SJSA1 (cell line): Measurements from ENCODE around the gene PRDM7. TPM values are rescaled to one million over a fixed set of nuclear protein-coding genes. Genes with fewer than 3 reads are reported as not detected.

ENCODE experiments used
- DNase-seq, 2 experiments: peaks; one replicate each; pipeline ENCODE4 v3.0.0-alpha.2; 2015 to 2020; ENCODE audit warnings: low spot score in 2 of 2, low read depth in 1 of 2
- H3K27ac ChIP-seq: fragments of 250-450 bp; sonication (Bioruptor Pico); 2 replicates; pipeline ENCODE4 v1.5.1; 2020; ENCODE audit warnings: mild to moderate bottlenecking, moderate library complexity
- H3K27me3 ChIP-seq: fragments of 250-450 bp; sonication (Bioruptor Pico); replicated peaks from 2 replicates; pipeline ENCODE4 v1.5.1; 2020; ENCODE audit warnings: mild to moderate bottlenecking, moderate library complexity
- H3K36me3 ChIP-seq: fragments of 250-450 bp; sonication (Bioruptor Pico); 2 replicates; pipeline ENCODE4 v1.5.1; 2020; ENCODE audit warnings: mild to moderate bottlenecking
- H3K4me1 ChIP-seq: fragments of 250-450 bp; sonication (Bioruptor Pico); replicated peaks from 2 replicates; pipeline ENCODE4 v1.6.1; 2021; ENCODE audit warnings: mild to moderate bottlenecking
- H3K4me3 ChIP-seq: fragments of 250-450 bp; sonication (Bioruptor Pico); 2 replicates; pipeline ENCODE4 v1.5.1; 2020; ENCODE audit warnings: mild to moderate bottlenecking
- H3K9me3 ChIP-seq: fragments of 250-450 bp; sonication (Bioruptor Pico); replicated peaks from 2 replicates; pipeline ENCODE4 v1.5.1; 2020; ENCODE audit warnings: mild to moderate bottlenecking
- total RNA-seq: library from RNA; depleted of rRNA; stranded (reverse); fragments of >200 nt; shearing (Covaris generic); gene quantifications from 2 replicates; pipeline ENCODE4 v1.2.3, GENCODE V29; 2014

The PRDM7 gene
- total RNA-seq, 1 experiment from 2014 or later = not detected

DNA sequence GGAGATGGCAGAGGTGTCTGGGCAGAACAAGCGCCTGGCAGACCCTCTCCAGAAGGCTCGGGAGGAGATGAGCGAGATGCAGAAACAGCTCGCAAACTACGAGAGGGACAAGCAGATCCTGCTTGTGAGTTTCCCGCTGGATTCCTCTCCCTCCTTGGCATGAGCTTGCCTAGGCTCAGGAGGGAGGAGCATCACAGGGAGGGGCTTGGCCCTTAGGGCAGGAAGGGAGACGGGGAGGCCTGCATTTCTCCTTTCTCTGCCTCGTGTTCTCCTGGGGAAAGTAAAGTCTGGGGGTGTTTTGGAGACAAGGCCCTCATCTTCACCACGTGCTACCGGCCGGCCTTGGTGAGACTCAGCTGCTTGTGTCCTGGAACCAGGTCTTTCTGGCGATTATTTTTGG, 39.9 kb downstream of the PRDM7 start:
- H3K4me1 ChIP-seq = no peaks in the 10 kb centered on the region
- H3K36me3 ChIP-seq = peaks cover 30% of the 10 kb centered on the region
- H3K4me3 ChIP-seq = no peak overlapping the region
- no peak for DNase-seq
- no peaks in the 10 kb centered on the region for H3K9me3 ChIP-seq
- H3K27ac ChIP-seq = no peak overlapping the region
- no peaks in the 10 kb centered on the region for H3K27me3 ChIP-seq

DNA sequence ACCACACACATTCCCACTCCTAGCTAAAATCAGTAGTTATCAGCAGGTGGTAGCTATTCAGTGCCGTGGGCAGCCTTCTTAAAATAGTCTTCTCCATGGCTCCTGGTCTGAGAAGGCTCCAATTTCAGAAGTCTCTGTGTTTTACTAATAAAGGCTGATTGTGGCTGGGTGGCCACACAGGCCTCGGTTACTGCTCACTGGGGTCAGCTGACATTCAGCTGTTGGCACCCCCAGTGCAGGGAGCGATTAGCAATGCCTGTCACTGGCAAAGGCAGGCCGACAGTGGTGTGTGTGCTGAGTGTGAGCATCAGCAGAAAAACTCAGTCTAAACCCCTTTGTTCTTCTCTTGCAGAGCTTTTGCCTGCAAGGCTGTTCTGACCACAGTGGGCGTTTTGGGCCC, 41.2 kb downstream of the PRDM7 start:
- peaks cover 34% of the 10 kb centered on the region for H3K36me3 ChIP-seq
- DNase-seq = no peak

DNA sequence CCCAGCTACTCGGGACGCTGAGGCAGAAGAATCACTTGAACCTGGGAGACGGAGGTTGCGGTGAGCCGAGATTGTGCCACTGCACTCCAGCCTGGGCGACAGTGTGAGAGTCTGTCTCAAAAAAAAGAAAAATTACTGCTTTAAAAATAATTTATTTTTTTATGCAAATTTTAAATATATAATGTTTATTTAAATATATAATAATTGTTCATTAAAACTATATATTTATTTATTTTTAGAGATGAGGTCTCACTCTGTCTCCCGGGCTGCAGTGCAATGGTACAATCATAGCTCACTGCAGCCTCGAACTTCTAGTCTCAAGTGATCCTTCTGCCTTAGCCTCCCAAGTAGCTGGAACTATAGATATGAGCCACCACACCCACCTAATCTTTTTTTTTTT, 42.6 kb downstream of the PRDM7 start:
- no peak overlapping the region for H3K27ac ChIP-seq
- no peak for DNase-seq
- H3K36me3 ChIP-seq = peaks cover 26% of the 10 kb centered on the region
- H3K27me3 ChIP-seq = no peaks in the 10 kb centered on the region
- H3K4me1 ChIP-seq = no peaks in the 10 kb centered on the region
- no peaks in the 10 kb centered on the region for H3K9me3 ChIP-seq
- H3K4me3 ChIP-seq = no peak overlapping the region

More for the DNA sequence above, 41.2 kb downstream of the PRDM7 start:
- H3K27ac ChIP-seq = no peak overlapping the region
- H3K4me1 ChIP-seq = no peaks in the 10 kb centered on the region
- H3K9me3 ChIP-seq = no peaks in the 10 kb centered on the region
- no peaks in the 10 kb centered on the region for H3K27me3 ChIP-seq
- H3K4me3 ChIP-seq = no peak overlapping the region

DNA sequence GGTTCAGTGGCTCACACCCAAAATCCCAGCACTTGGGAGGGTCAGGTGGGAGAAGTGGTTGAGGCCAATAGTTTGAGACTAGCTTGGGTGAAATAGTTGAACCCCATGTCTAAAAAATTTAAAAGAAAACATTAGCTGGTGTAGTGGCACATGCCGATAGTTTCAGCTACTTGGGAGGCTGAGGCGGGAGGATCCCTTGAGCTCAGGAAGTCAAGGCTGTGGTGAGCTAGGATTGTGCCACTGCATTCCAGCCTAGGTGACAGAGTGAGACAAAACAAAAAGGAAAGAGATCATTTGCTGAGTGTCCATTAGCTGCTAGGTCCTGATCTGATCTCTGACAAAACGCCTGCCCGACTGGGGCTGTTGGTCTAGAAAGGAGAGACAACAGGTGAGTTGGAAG, 43.7 kb downstream of the PRDM7 start:
- H3K36me3 ChIP-seq = peaks cover 25% of the 10 kb centered on the region
- DNase-seq = no peak

DNA sequence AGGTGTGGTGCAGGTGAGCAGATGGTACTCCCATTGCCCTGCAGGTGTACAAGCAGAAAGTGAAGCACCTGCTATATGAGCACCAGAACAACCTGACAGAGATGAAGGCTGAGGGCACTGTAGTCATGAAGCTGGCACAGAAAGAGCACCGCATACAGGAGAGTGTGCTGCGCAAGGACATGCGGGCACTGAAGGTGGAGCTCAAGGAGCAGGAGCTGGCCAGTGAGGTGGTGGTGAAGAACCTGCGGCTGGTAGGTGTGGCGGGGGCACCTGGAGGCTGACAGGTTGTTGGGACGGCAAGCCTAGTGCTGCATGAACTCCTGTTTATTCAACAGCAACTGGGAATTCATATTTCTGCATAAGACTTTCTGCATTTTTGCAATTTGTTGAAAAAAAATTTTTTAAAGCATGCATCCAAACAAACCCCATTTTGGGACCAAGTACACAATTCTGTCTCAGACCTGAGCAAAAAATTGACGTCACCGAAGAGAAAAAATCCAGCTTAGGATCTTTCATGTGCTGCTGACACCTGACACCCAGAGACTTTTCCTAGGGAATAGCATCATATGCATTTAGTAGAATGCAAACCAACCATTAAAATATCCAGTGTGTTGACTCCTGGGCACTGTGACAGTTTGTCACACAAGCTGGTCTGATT, 44.3 kb downstream of the PRDM7 start:
- H3K27ac ChIP-seq = no peak overlapping the region
- no peaks in the 10 kb centered on the region for H3K27me3 ChIP-seq
- DNase-seq = peak in 1 of 2 experiments; percentile 39
- H3K36me3 ChIP-seq = peaks cover 19% of the 10 kb centered on the region
- no peaks in the 10 kb centered on the region for H3K4me1 ChIP-seq
- no peak overlapping the region for H3K4me3 ChIP-seq
- H3K9me3 ChIP-seq = no peaks in the 10 kb centered on the region

More for the DNA sequence above, 43.7 kb downstream of the PRDM7 start:
- no peak overlapping the region for H3K4me3 ChIP-seq
- H3K4me1 ChIP-seq = no peaks in the 10 kb centered on the region
- no peaks in the 10 kb centered on the region for H3K9me3 ChIP-seq
- no peak overlapping the region for H3K27ac ChIP-seq
- H3K27me3 ChIP-seq = no peaks in the 10 kb centered on the region

DNA sequence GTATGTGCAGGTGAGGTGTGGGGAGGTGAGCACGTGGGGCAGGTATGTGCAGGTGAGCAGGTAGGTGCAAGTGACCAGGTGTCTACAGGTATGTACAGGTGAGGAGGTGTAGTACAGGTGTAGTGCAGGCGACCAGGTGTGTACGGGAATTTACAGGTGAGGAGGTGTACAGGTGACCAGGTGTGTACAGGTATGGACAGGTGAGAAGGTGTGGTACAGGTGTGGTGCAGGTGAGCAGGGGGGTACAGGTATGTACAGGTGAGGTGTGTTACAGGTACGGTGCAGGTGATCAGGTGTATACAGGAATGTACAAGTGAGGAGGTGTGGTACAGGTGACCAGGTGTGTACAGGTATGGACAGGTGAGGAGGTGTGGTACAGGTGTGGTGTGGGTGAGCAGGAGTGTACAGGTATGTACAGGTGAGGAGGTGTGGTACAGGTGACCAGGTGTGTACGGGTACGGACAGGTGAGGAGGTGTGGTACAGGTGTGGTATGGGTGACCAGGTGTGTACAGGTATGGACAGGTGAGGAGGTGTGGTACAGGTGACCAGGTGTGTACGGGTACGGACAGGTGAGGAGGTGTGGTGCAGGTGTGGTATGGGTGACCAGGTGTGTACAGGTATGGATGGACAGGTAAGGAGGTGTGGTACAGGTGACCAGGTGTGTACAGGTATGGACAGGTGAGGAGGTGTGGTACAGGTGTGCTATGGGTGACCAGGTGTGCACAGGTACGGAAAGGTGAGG, 45.0 kb downstream of the PRDM7 start:
- H3K4me1 ChIP-seq = no peaks in the 10 kb centered on the region
- no peak overlapping the region for H3K27ac ChIP-seq
- H3K9me3 ChIP-seq = no peaks in the 10 kb centered on the region
- no peaks in the 10 kb centered on the region for H3K27me3 ChIP-seq
- DNase-seq = peak in 1 of 2 experiments; percentile 50
- peaks cover 12% of the 10 kb centered on the region for H3K36me3 ChIP-seq
- H3K4me3 ChIP-seq = no peak overlapping the region

DNA sequence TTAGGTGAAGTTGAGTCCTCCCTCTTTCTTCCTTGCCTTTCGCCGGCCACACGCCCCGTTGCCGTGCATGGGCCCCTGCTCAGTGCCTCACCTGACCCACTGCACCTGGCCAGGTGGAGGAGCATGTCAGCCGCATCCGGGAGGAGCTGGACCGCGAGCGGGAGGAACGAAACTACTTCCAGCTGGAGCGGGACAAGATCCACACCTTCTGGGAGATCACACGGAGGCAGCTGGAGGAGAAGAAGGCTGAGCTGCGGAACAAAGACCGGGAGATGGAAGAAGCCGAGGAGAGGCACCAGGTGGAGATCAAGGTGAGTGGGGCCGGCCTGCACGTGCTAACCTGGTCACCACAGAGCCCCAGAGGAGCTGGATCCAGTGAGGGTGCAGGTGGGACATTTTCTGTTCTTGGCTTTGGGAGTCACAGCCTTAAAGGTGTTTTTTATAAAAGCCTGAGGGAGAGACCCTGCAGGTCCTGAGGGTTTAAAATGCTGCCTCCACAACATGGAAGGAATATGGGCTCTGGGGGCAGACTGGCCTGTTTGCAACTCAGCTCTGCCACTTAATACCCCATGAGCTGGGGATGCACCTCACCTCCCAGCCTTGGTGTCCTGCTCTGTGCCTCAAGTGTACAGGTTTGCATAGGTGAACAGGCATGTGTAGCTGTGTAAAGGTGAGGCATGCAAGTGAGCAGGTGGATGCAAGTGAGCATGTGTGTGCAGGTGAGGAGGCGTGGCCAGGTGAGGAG, 45.8 kb downstream of the PRDM7 start:
- no peak overlapping the region for H3K4me3 ChIP-seq
- no peaks in the 10 kb centered on the region for H3K4me1 ChIP-seq
- H3K36me3 ChIP-seq = peaks cover 6% of the 10 kb centered on the region
- H3K27me3 ChIP-seq = no peaks in the 10 kb centered on the region
- no peaks in the 10 kb centered on the region for H3K9me3 ChIP-seq
- no peak overlapping the region for H3K27ac ChIP-seq
- peak in 1 of 2 experiments; percentile 23 for DNase-seq

DNA sequence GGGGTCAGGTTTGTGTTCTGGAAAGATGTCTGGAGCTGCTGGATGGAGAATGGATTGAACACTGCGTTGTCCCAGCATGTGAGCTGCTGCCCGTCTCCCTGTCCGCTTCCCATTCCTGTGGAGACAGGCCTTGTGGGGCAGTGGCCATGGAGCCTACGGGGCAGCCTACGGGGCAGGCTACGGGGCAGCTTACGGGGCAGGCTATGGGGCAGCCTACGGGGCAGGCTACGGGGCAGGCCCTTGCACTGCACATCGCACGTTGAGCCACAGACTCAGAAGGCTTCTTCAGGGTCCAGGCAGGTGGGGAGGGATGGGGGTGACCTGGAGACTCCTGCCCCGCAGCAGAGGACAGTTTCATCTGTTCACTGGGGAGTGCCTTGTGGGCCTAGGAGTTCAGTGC, 48.1 kb downstream of the PRDM7 start:
- peaks cover 4% of the 10 kb centered on the region; the same call in 1 of the 2 replicates for H3K36me3 ChIP-seq

DNA sequence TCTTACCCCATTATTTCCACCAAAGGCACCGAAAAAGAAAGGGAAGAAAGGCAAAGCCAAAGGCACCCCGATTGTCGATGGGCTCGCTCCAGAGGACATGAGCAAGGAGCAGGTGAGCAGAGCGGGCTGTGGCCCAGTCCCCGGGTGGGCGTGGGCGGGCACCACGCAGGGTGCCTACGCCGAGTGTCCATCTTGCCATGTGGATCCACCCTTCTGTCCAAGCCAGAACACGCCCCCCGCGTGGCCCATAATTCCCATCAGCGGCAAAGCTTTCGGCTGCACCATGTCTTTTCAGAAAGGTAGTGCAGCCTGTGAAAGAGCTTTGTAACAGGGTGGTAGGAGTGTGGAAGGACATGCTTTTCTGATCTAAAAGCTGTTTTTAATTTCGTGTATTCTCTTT, 49.5 kb downstream of the PRDM7 start:
- Histone ChIP-seq H3K27me3 (no peaks in the 10 kb centered on the region), H3K4me3 (no peak overlapping the region), H3K9me3 (no peaks in the 10 kb centered on the region), H3K27ac (no peak overlapping the region), H3K4me1 (peaks cover 9% of the 10 kb centered on the region), H3K36me3 (peaks cover 4% of the 10 kb centered on the region; the same call in 1 of the 2 replicates)
- no peak for DNase-seq

More for the DNA sequence above, 48.1 kb downstream of the PRDM7 start:
- DNase-seq = no peak
- no peak overlapping the region for H3K4me3 ChIP-seq
- no peaks in the 10 kb centered on the region for H3K4me1 ChIP-seq
- no peaks in the 10 kb centered on the region for H3K9me3 ChIP-seq
- H3K27me3 ChIP-seq = no peaks in the 10 kb centered on the region
- H3K27ac ChIP-seq = no peak overlapping the region

DNA sequence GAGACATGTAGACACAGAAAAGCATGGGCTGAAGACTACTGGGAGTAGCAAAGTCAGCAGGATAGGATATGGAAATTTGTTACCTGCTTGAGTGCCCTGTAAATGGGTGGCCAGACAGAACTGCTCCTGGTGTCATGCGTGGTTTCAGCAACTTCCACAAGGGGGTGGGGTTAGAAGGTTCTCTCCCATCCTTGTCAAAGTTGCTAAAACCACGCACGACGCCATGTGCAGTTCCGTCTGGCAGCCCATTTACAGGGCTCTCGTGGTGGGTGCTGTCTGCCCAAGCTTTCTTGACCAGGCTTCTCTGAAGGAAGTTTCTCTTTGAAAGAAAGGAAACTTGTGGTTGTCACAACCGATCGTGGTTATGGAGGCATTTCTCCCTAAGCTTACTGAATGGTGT, 51.0 kb downstream of the PRDM7 start:
- DNase-seq = no peak
- H3K36me3 ChIP-seq = no peaks in the 10 kb centered on the region; the same call in 1 of the 2 replicates
- no peak overlapping the region for H3K4me3 ChIP-seq
- no peak overlapping the region for H3K27ac ChIP-seq
- no peaks in the 10 kb centered on the region for H3K9me3 ChIP-seq
- no peaks in the 10 kb centered on the region for H3K27me3 ChIP-seq
- H3K4me1 ChIP-seq = peaks cover 22% of the 10 kb centered on the region

DNA sequence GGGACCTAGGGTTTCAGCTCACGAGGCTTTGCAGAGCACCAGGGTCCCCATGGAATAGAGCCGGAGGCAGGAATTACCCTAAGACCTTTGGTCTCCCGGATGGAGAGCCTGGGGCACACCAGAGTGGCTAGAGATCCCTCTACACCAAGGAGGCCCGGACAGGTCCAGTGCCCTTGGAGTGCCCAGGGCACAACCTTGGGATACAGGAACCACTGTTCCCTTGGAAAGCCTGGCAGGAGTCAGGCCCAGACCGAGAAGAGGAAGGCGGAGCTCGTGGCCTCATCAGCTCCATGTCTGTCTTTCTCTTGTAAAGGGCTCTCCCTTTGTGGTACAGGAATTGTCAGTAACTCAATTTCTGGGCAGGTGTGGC, 54.1 kb downstream of the PRDM7 start:
- no peaks in the 10 kb centered on the region; the same call in 1 of the 2 replicates for H3K36me3 ChIP-seq
- peaks cover 43% of the 10 kb centered on the region for H3K4me1 ChIP-seq
- no peaks in the 10 kb centered on the region for H3K9me3 ChIP-seq
- peak overlapping the region; percentile 71 for H3K27ac ChIP-seq
- no peaks in the 10 kb centered on the region for H3K27me3 ChIP-seq
- peak overlapping the region; percentile 56 for H3K4me3 ChIP-seq
- DNase-seq = peak in 1 of 2 experiments; percentile 25

DNA sequence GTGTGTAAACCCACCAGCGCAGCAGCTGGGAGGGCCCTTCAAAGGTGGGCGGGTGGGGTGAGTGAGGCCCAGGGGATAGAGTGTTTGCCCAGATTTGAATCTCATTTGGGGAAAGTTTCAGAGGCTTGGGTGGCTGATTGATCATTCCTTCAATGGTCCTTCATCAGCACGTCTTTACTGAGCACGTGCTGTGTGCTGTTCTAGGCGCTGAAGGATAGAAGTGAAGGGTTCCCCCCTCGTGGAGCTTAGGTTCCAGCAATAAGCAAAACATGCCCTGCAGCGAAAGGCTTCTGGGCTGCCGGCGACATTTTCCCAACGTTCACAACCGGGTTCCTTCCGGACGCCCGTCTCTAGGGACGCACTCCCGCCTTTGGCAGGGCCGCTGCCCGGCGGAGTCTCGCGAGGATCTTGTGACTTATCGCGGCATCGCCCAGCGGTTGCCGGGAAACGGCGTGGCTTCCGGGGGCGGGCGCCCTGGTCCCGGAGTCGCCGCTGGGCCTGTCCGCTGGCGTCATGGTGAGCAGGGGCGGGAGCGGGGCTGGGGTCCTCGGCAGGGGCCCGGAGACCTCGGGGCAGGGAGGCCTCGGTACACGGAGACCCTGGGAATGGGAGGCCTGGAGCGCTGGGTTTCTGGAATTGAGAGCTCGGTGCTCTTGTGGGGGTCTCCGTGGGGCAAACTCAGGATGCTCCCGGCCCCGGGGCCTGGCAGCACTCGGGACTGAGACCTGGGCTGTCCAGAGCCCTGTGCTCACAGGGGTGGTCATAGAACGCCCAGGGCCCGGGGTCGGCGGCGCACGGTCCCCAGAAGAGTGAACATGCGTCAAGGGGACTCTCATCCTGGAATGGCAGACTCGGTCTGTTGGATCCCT, 54.7 kb downstream of the PRDM7 start:
- H3K36me3 ChIP-seq = no peaks in the 10 kb centered on the region; the same call in 1 of the 2 replicates
- H3K9me3 ChIP-seq = no peaks in the 10 kb centered on the region
- DNase-seq = peak; percentile 81 to 91
- H3K27ac ChIP-seq = peak overlapping the region; percentile 71
- no peaks in the 10 kb centered on the region for H3K27me3 ChIP-seq
- peak overlapping the region; percentile 56 for H3K4me3 ChIP-seq
- peaks cover 43% of the 10 kb centered on the region for H3K4me1 ChIP-seq

DNA sequence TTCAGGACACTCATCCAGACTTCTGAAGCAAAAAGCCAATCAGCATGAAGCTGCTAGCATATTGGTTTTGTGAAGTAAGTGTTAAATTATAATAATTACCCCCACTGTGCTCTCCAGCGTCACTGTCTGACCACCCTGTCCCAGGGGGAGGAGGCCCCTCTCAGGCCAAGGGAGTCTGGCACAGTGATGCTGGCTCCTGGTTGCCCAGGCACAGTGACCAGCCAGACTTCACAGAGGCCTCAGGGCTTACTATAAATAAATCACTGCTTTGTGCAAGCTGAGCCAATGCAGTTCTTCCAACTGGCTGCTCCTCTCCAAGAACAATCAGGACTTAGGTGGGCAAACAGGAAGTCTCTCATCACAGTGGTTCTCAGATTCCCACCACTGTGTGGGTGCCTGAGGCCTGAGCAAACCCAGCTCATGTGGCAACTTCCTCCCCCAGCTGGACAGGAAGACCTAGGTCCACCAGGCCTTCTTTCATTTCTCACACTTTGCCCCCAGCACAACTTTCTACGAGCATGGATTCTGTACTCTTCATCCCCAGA, 56.2 kb downstream of the PRDM7 start:
- peak in 1 of 2 experiments; percentile 54 for DNase-seq
- H3K36me3 ChIP-seq = no peaks in the 10 kb centered on the region; the same call in 1 of the 2 replicates
- H3K27me3 ChIP-seq = no peaks in the 10 kb centered on the region
- no peaks in the 10 kb centered on the region for H3K9me3 ChIP-seq
- peak overlapping the region; percentile 40 for H3K27ac ChIP-seq
- no peak overlapping the region for H3K4me3 ChIP-seq
- H3K4me1 ChIP-seq = peaks cover 43% of the 10 kb centered on the region
